ENCODE data around the gene ZNF423.

Gene ZNF423

GRCh38 chr16:49810831-49811230 is 45.1 kb downstream of the ZNF423 start:
- H3K36me3 ChIP-seq (ENCODE audit: control insufficient read depth, insufficient read depth, low read length), result no peaks in the 10 kb centered on the region
- H3K4me1 ChIP-seq, result no peaks in the 10 kb centered on the region
- H2AFZ ChIP-seq, result no peak overlapping the region
- H3K27me3 ChIP-seq (ENCODE audit: control insufficient read depth, insufficient read depth, low read length), result no peaks in the 10 kb centered on the region
- H3K4me3 ChIP-seq (ENCODE audit: low read depth, low read length), result no peak overlapping the region
- H3K9me3 ChIP-seq (ENCODE audit: control insufficient read depth, low read length), result no peaks in the 10 kb centered on the region
- TF ChIP-seq CTCF (IDR thresholded peaks at IDR 0.05), result no peak
- H3K27ac ChIP-seq, result no peak overlapping the region
- no peaks in the 10 kb centered on the region for H3K79me2 ChIP-seq
- no peak overlapping the region for H3K4me2 ChIP-seq (ENCODE audit: low read length)
- no peak overlapping the region for H3K9ac ChIP-seq

- no peak for TF ChIP-seq CTCF (IDR thresholded peaks at IDR 0.05)
- Histone ChIP-seq H3K9ac (no peak overlapping the region), H2AFZ (no peak overlapping the region), H3K36me3 (ENCODE audit: control insufficient read depth, insufficient read depth, low read length) (no peaks in the 10 kb centered on the region), H3K4me1 (no peaks in the 10 kb centered on the region), H3K27me3 (ENCODE audit: control insufficient read depth, insufficient read depth, low read length) (no peaks in the 10 kb centered on the region), H3K27ac (no peak overlapping the region), H3K9me3 (ENCODE audit: control insufficient read depth, low read length) (no peaks in the 10 kb centered on the region), H3K4me2 (ENCODE audit: low read length) (no peak overlapping the region), H3K79me2 (no peaks in the 10 kb centered on the region), H3K4me3 (ENCODE audit: low read depth, low read length) (no peak overlapping the region)
These were observed 46.4 kb downstream of the ZNF423 start for GRCh38 chr16:49809561-49809960.

- H3K4me2 ChIP-seq (ENCODE audit: low read length), result no peak overlapping the region
- no peak overlapping the region for H3K4me3 ChIP-seq (ENCODE audit: low read depth, low read length)
- H3K27ac ChIP-seq, result no peak overlapping the region
- H3K9ac ChIP-seq, result no peak overlapping the region
- no peaks in the 10 kb centered on the region for H3K4me1 ChIP-seq
- no peak for TF ChIP-seq CTCF (IDR thresholded peaks at IDR 0.05)
- H3K9me3 ChIP-seq (ENCODE audit: control insufficient read depth, low read length), result no peaks in the 10 kb centered on the region
- no peaks in the 10 kb centered on the region for H3K36me3 ChIP-seq (ENCODE audit: control insufficient read depth, insufficient read depth, low read length)
- no peaks in the 10 kb centered on the region for H3K27me3 ChIP-seq (ENCODE audit: control insufficient read depth, insufficient read depth, low read length)
- no peak overlapping the region for H2AFZ ChIP-seq
- no peaks in the 10 kb centered on the region for H3K79me2 ChIP-seq
These were observed 46.9 kb downstream of the ZNF423 start for GRCh38 chr16:49809062-49809461.

GRCh38 chr16:49806446-49806845 is 49.5 kb downstream of the ZNF423 start:
- TF ChIP-seq CTCF (IDR thresholded peaks at IDR 0.05), result no peak

GRCh38 chr16:49801290-49801689 is 54.6 kb downstream of the ZNF423 start:
- Histone ChIP-seq H3K9me3 (ENCODE audit: control insufficient read depth, low read length) (no peaks in the 10 kb centered on the region), H3K36me3 (ENCODE audit: control insufficient read depth, insufficient read depth, low read length) (no peaks in the 10 kb centered on the region), H2AFZ (no peak overlapping the region), H3K27me3 (ENCODE audit: control insufficient read depth, insufficient read depth, low read length) (no peaks in the 10 kb centered on the region), H3K4me2 (ENCODE audit: low read length) (no peak overlapping the region), H3K79me2 (peaks cover 2% of the 10 kb centered on the region), H3K4me3 (ENCODE audit: low read depth, low read length) (no peak overlapping the region), H3K27ac (no peak overlapping the region), H3K9ac (no peak overlapping the region), H3K4me1 (no peaks in the 10 kb centered on the region)
- TF ChIP-seq CTCF (IDR thresholded peaks at IDR 0.05), result no peak

More at GRCh38 chr16:49806446-49806845, 49.5 kb downstream of the ZNF423 start:
- Histone ChIP-seq H3K27ac (no peak overlapping the region), H2AFZ (no peak overlapping the region), H3K4me1 (no peaks in the 10 kb centered on the region), H3K27me3 (ENCODE audit: control insufficient read depth, insufficient read depth, low read length) (no peaks in the 10 kb centered on the region), H3K36me3 (ENCODE audit: control insufficient read depth, insufficient read depth, low read length) (no peaks in the 10 kb centered on the region), H3K4me3 (ENCODE audit: low read depth, low read length) (no peak overlapping the region), H3K4me2 (ENCODE audit: low read length) (no peak overlapping the region), H3K9ac (no peak overlapping the region), H3K79me2 (peaks cover 2% of the 10 kb centered on the region), H3K9me3 (ENCODE audit: control insufficient read depth, low read length) (no peaks in the 10 kb centered on the region)
